IMR-90 (cell line): ENCODE measurements around the gene SOX11. TPM values are rescaled to one million over a fixed set of nuclear protein-coding genes. Genes with fewer than 3 reads are reported as not detected.
A peak's percentile ranks its signal among the peaks of the same experiment; 100 is the strongest.

Source experiments
- ATAC-seq: fragments of 200-7000 bp; cut with Tn5 transposase; 2 replicates; pipeline ENCODE4 v1.9.1; 2020; ENCODE audit warnings: low read depth, mild to moderate bottlenecking, moderate library complexity
- BruUV-seq: library from RNA; stranded (reverse); fragments of 400-500 nt; replicated peaks from 2 replicates; lab custom pipeline; 2021; lab: Mats Ljungman, UMichigan
- CTCF ChIA-PET: fragments of 300-600 bp; formaldehyde crosslinking; extraction: SDS; loops from one replicate; lab custom pipeline; 2021; ENCODE audit warnings: antibody characterized with exemption; lab: Yijun Ruan, JAX
- POLR2A ChIA-PET: fragments of 300-600 bp; sonication (Branson Sonifier 250); formaldehyde crosslinking; loops from one replicate; lab custom pipeline; 2022; ENCODE audit warnings: antibody characterized with exemption; ENCODE audit not compliant: unreplicated experiment; lab: Charles Lee
- DNase-seq: peaks from one replicate; pipeline ENCODE4 v3.0.0; 2013
- H2AFZ ChIP-seq: replicated peaks from 2 replicates; pipeline ENCODE3; 2013; ENCODE audit warnings: low read length, mild to moderate bottlenecking; ENCODE audit not compliant: poor library complexity
- H2AK5ac ChIP-seq: 2 replicates; pipeline ENCODE4 v1.6.1; 2013; ENCODE audit warnings: low read depth, low read length, inconsistent platforms
- H2AK9ac ChIP-seq: replicated peaks from 2 replicates; pipeline ENCODE3; 2013; ENCODE audit warnings: mild to moderate bottlenecking, low read depth, low read length, moderate library complexity; ENCODE audit not compliant: poor library complexity
- H2BK120ac ChIP-seq: 2 replicates; pipeline ENCODE4 v1.6.1; 2013; ENCODE audit warnings: low read depth, low read length, inconsistent platforms
- H2BK15ac ChIP-seq: 3 replicates; pipeline ENCODE4 v1.6.1; 2013; ENCODE audit warnings: low read depth, low read length, inconsistent platforms
- H2BK20ac ChIP-seq: 2 replicates; pipeline ENCODE4 v1.6.1; 2013; ENCODE audit warnings: low read depth, mild to moderate bottlenecking, inconsistent platforms, low read length, moderate library complexity
- H2BK5ac ChIP-seq: 2 replicates; pipeline ENCODE4 v1.6.1; 2013; ENCODE audit warnings: mild to moderate bottlenecking, low read depth, low read length, inconsistent platforms; ENCODE audit not compliant: poor library complexity, severe bottlenecking
- H3K14ac ChIP-seq: replicated peaks from 2 replicates; pipeline ENCODE4 v1.6.1; 2013; ENCODE audit warnings: low read depth, low read length, inconsistent platforms
- H3K18ac ChIP-seq: 2 replicates; pipeline ENCODE4 v1.6.1; 2013; ENCODE audit warnings: low read depth, low read length, control low read depth
- H3K23ac ChIP-seq: 2 replicates; pipeline ENCODE4 v1.6.1; 2013; ENCODE audit warnings: low read depth, low read length, inconsistent platforms
- H3K27ac ChIP-seq: 2 replicates; pipeline ENCODE4 v1.5.1; 2013; ENCODE audit warnings: mild to moderate bottlenecking, control low read depth, low read length; ENCODE audit not compliant: insufficient read depth
- H3K27me3 ChIP-seq: 2 replicates; pipeline ENCODE4 v1.6.1; 2013; ENCODE audit warnings: low read length; ENCODE audit not compliant: control insufficient read depth, insufficient read depth
- H3K36me3 ChIP-seq: 2 replicates; pipeline ENCODE4 v1.6.1; 2013; ENCODE audit warnings: low read length, mixed read lengths; ENCODE audit not compliant: control insufficient read depth, insufficient read depth
- H3K4ac ChIP-seq: 2 replicates; pipeline ENCODE4 v1.6.1; 2013; ENCODE audit warnings: low read depth, low read length, inconsistent platforms
- H3K4me1 ChIP-seq: 2 replicates; pipeline ENCODE4 v1.6.1; 2013; ENCODE audit warnings: low read length, mixed read lengths; ENCODE audit not compliant: control insufficient read depth, insufficient read depth
- H3K4me2 ChIP-seq: 2 replicates; pipeline ENCODE4 v1.6.1; 2013; ENCODE audit warnings: low read depth, mild to moderate bottlenecking, control low read depth, low read length, moderate library complexity
- H3K4me3 ChIP-seq: 2 replicates; pipeline ENCODE4 v1.5.1; 2013; ENCODE audit warnings: low read depth, mild to moderate bottlenecking, control low read depth, low read length, moderate library complexity; ENCODE audit not compliant: insufficient read depth
- H3K56ac ChIP-seq: 2 replicates; pipeline ENCODE4 v1.6.1; 2013; ENCODE audit warnings: low read length, inconsistent platforms; ENCODE audit not compliant: insufficient read depth; ENCODE audit errors: extremely low read depth
- H3K79me1 ChIP-seq, 2 experiments: 2 replicates each; pipeline ENCODE4 v1.6.1; 2013; ENCODE audit warnings: low read length in 2 of 2, inconsistent platforms in 1 of 2, low read depth in 1 of 2
- H3K9ac ChIP-seq: 2 replicates; pipeline ENCODE4 v1.6.1; 2013; ENCODE audit warnings: low read depth, low read length, control low read depth
- H3K9me1 ChIP-seq: 2 replicates; pipeline ENCODE4 v1.6.1; 2013; ENCODE audit warnings: low read length, inconsistent platforms; ENCODE audit not compliant: insufficient read depth
- H3K9me3 ChIP-seq: 2 replicates; pipeline ENCODE4 v1.6.1; 2013; ENCODE audit warnings: low read length; ENCODE audit not compliant: control insufficient read depth, insufficient read depth
- H4K20me1 ChIP-seq: 2 replicates; pipeline ENCODE4 v1.6.1; 2013; ENCODE audit warnings: low read length, inconsistent platforms; ENCODE audit not compliant: insufficient read depth
- H4K5ac ChIP-seq: 2 replicates; pipeline ENCODE4 v1.6.1; 2013; ENCODE audit warnings: mild to moderate bottlenecking, low read depth, low read length, control low read depth
- H4K8ac ChIP-seq, 2 experiments: 2 replicates each; pipeline ENCODE4 v1.6.1; 2013; ENCODE audit warnings: low read depth in 2 of 2, low read length in 2 of 2, control low read depth in 1 of 2, inconsistent platforms in 1 of 2
- H4K91ac ChIP-seq: 2 replicates; pipeline ENCODE4 v1.6.1; 2013; ENCODE audit warnings: low read depth, low read length, inconsistent platforms; ENCODE audit not compliant: insufficient read depth
- MAZ ChIP-seq: IDR thresholded peaks from 2 replicates; pipeline ENCODE4 v1.6.1; 2012; ENCODE audit warnings: low read depth, mild to moderate bottlenecking, low read length, improper control_type of control experiment, moderate library complexity, borderline replicate concordance
- WGBS, 2 experiments: methylation state at CpG; one replicate each; pipeline versions ENCODE4 v1.1.5 to v1.1.7; 2013; ENCODE audit warnings: missing lambda C conversion rate in 2 of 2; ENCODE audit not compliant: insufficient read length in 1 of 2; ENCODE audit errors: extremely low coverage in 2 of 2; 5-methylcytosine and 5-hydroxymethylcytosine counted together
- dilution Hi-C: fragments of 300-500 bp; cut with HindIII; formaldehyde crosslinking; loops from one replicate; pipeline ENCODE4 v1.14.3; 2018; ENCODE audit warnings: low sequenced_read_pairs; ENCODE audit not compliant: unreplicated experiment
- in situ Hi-C: fragments of 300-500 bp; cut with MboI; formaldehyde crosslinking; loops from 3 replicates; pipeline ENCODE4 v1.14.3; 2019; ENCODE audit warnings: low sequenced_read_pairs, inconsistent platforms, mixed read lengths
- intact Hi-C: fragments of 100-400 bp; cut with micrococcal nuclease; formaldehyde crosslinking; loops from 2 replicates; pipeline ENCODE4 v1.10.0; 2022
- polyA plus RNA-seq, 3 experiments: library from polyadenylated mRNA; depleted of rRNA; stranded (reverse); fragments of >200 nt; gene quantifications; 2 replicates each; pipeline ENCODE4 v1.2.3, GENCODE V29; 2012; ENCODE audit warnings: low replicate concordance in 1 of 3
- total RNA-seq: library from RNA; depleted of rRNA; stranded (reverse); fragments of >200 nt; gene quantifications from 2 replicates; pipeline ENCODE4 v1.2.3, GENCODE V29; 2012

SOX11 gene
- total and polyA plus RNA-seq, 2 of the 4 experiments (the other 2 are of a cell fraction): 1.9 to 2.2 TPM

DNA sequence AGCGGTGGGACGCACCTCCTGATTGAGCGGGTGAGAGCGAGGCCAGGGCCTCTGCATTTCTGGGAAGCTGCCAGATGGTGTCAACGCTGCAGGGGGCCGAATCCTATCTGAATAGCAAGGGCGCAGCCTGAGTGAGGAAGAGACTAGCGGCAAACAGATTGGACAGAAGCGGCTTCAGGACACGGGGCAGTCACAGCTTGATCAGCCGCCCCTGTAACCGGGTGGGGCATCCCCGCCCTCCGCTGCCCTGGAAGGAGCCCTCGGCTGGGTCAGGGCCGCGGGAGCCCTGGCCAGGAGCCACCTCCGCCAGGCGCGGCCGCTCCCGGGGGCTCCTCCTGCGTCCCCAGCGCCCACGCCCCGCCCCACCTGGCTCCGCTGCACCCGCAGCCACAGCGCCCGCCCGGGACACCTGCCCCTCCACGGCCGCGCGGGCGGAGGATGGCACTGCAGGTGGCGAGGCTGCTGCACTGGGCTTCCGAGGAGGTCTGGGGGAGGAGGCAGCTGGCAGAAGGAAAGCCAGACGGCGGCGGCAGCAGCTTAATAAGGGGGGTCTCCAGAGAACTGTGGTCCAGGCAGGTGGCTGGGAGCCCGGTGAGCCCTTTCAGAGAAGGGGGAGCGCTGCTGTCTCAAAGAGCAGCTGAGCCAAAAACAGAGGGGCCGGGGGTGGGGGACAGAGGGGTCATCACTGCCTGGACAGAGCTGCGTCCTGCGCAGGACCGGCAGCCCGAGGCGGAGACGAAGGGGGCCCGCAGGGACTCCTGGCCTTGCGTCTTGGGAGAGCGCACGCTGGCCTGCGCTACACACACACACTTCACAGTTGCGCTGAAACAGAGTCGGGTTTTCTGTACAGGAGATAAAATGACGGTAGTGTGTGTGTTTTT, 18.8 kb upstream of the SOX11 start:
- no peaks in the 10 kb centered on the region for H4K20me1 ChIP-seq
- no peak overlapping the region for H3K56ac ChIP-seq
- no peak overlapping the region for H2BK120ac ChIP-seq
- no peak overlapping the region for H4K91ac ChIP-seq
- no peaks in the 10 kb centered on the region for H3K79me1 ChIP-seq
- no peaks in the 10 kb centered on the region for H3K9me1 ChIP-seq
- no TSS peak for BruUV-seq
- peak; percentile 64 for ATAC-seq
- TF ChIP-seq MAZ: no peak
- H2AK5ac ChIP-seq: no peak overlapping the region
- WGBS, 2 experiments: 47% methylated on average over 3 of the region's 58 CpGs; no CpG with 5 or more reads in 1 of the 2 experiments
- no peaks in the 10 kb centered on the region for H3K36me3 ChIP-seq
- no peak overlapping the region for H2BK5ac ChIP-seq
- H4K8ac ChIP-seq: no peak overlapping the region
- H2AK9ac ChIP-seq: no peak overlapping the region
- H4K5ac ChIP-seq: no peak overlapping the region
- CTCF ChIA-PET: interaction anchor here (0.7 kb wide), 1 partner anchor 176 kb away, joined by 6 read pairs; no protein-coding TSS in a partner anchor
- peak overlapping the region; percentile 64 for H2AFZ ChIP-seq
- H3K4me1 ChIP-seq: no peaks in the 10 kb centered on the region
- H3K27me3 ChIP-seq: peaks cover 14% of the 10 kb centered on the region
- H2BK15ac ChIP-seq: no peak overlapping the region
- dilution Hi-C loops: no loop called here
- peak overlapping the region; percentile 9; the same call in 1 of the 2 replicates for H3K4me3 ChIP-seq
- POLR2A ChIA-PET: interaction anchor here (0.6 kb wide), 1 partner anchor 19 kb away, joined by 3 read pairs; no protein-coding TSS in a partner anchor
- no peak overlapping the region for H3K27ac ChIP-seq
- no peaks in the 10 kb centered on the region for H3K9me3 ChIP-seq
- no peak overlapping the region for H3K4ac ChIP-seq
- intact Hi-C loops: no loop called here
- H3K4me2 ChIP-seq: peak overlapping the region; percentile 87
- DNase-seq: no peak
- H2BK20ac ChIP-seq: no peak overlapping the region
- no peak overlapping the region for H3K9ac ChIP-seq
- no peak overlapping the region for H3K18ac ChIP-seq
- in situ Hi-C loops: no loop called here
- no peak overlapping the region for H3K14ac ChIP-seq
- H3K23ac ChIP-seq: no peak overlapping the region
